Adrenal gland (tissue), 5 donors: ENCODE results near the gene GXYLT1.

ENCODE experiments used
- CTCF ChIP-seq, 6 experiments: fragments of 450-650 bp in 4 of 6; fragments of 200-600 bp in 2 of 6; sonication (generic) in 1 of 6; IDR thresholded peaks; 1 replicate in 5 of 6; 2 replicates in 1 of 6; pipeline versions ENCODE4 v1.5.1 to v1.8.0; 2016 to 2021; ENCODE audit warnings: antibody characterized with exemption in 6 of 6, mild to moderate bottlenecking in 2 of 6, moderate library complexity in 1 of 6
- POLR2A ChIP-seq, 2 donors: fragments of 450-650 bp; IDR thresholded peaks; one replicate each; pipeline ENCODE4 v1.6.1; 2017; ENCODE audit warnings: antibody characterized with exemption in 2 of 2, mild to moderate bottlenecking in 2 of 2, moderate library complexity in 1 of 2
- donor health status: DM: no; HTN: no; CAD: no.

GRCh38 chr12:42140901-42141300 is 3.8 kb downstream of the GXYLT1 start:
- TF ChIP-seq CTCF (IDR thresholded peaks at IDR 0.05) (no peak), POLR2A (IDR thresholded peaks at IDR 0.05) (no peak)
